ENCODE measurements around the gene PLN. TPM values are rescaled to one million over a fixed set of nuclear protein-coding genes. Genes with fewer than 3 reads are reported as not detected.

PLN gene
- total RNA-seq, 4 donors from 2014 or later = 32.6 to 52.0 (median 47.1) TPM

DNA sequence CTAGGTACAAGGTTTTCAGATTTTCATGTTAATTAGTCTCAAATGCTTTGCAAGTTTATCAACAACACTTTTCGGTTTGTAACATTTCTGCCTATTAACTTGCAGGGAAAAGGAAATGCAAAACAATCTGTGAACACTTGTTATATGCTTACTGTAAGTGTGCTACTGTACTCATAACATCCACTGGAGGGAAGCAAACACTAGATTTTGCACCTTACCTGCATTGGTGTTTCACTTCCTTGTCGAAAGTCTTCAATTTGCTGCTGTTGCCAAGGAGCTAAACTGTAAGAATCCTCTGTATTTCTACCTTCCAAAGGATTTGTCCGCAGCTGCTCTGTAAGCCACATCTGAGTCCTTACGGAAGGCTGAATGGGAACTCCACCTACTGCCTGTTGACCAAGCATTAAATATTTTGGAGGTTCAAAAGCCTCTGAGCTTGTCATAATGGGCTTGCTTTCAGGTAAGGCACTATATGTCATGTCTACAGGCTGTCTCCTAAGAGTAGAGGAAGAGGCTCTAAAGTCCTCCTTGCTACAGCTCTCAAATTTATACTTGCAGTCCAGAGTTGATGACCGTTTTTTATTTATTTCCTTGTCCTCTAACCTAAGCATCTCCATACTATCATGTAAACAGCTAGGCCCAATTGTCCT, 17.3 kb downstream of the PLN start:
- Histone ChIP-seq H3K27ac (no peak overlapping the region), H3K4me3 (no peak overlapping the region), H3K27me3 (no peaks in the 10 kb centered on the region), H3K36me3 (no peaks in the 10 kb centered on the region), H3K4me1 (peaks cover 0 to 4% (median 0%) of the 10 kb centered on the region in 4 donors), H3K9me3 (no peaks in the 10 kb centered on the region)
- WGBS, 2 donors (ENCODE audit: low coverage in 1 of 2) = 49 to 63% methylated on average over 3 to 5 of the region's 5 CpGs
- TF ChIP-seq POLR2A (IDR thresholded peaks at IDR 0.05) (no peak), EP300 (IDR thresholded peaks at IDR 0.05; ENCODE audit: low read depth) (no peak), CTCF (IDR thresholded peaks at IDR 0.05) (peak; percentile 30 to 67 (median 47)), POLR2AphosphoS5 (IDR thresholded peaks at IDR 0.05) (no peak)
- DNase-seq = no peak
- in situ Hi-C loops (cut with MboI; ENCODE audit: low pct_ligation_motif_present in 1 of 4, low pct_unique_long_range_greater_than_20kb in 1 of 4, low sequenced_read_pairs in 3 of 4) = loop anchor here in 3 of 4 donors (10.0 to 25.0 kb wide), 3 partner anchors 59 to 578 kb away; no protein-coding TSS in a partner anchor
- intact Hi-C loops (cut with DNase I; ENCODE audit: low total_unique reads) = no loop called here

DNA sequence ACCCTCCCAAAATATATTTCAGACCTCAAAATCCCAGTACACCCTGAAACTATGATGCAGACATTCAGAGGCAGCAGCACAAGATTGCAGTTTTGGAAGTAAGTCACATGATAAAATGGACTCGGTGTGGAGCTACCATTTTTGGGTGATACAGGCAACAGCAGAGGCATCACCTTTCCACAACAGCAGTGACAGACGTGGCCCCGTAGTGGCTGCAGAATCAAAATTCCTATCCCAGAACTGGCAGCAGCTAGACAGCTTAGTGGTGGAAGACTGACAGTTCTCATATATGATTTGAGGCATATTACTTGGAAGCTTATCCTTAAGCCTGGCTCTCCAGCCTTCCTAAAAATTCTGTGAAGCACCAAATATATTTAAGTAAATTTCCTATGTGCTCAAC, 19.9 kb downstream of the PLN start:
- in situ Hi-C loops (cut with MboI; ENCODE audit: low pct_ligation_motif_present in 1 of 4, low pct_unique_long_range_greater_than_20kb in 1 of 4, low sequenced_read_pairs in 3 of 4) = loop anchor here in 3 of 4 donors (10.0 to 25.0 kb wide), 3 partner anchors 57 to 581 kb away; no protein-coding TSS in a partner anchor
- no peak for DNase-seq
- H3K27me3 ChIP-seq = no peaks in the 10 kb centered on the region
- intact Hi-C loops (cut with DNase I; ENCODE audit: low total_unique reads) = no loop called here
- H3K36me3 ChIP-seq = no peaks in the 10 kb centered on the region
- TF ChIP-seq EP300 (IDR thresholded peaks at IDR 0.05; ENCODE audit: low read depth) (no peak), POLR2AphosphoS5 (IDR thresholded peaks at IDR 0.05) (no peak), POLR2A (IDR thresholded peaks at IDR 0.05) (no peak), CTCF (IDR thresholded peaks at IDR 0.05) (no peak)
- no peaks in the 10 kb centered on the region for H3K9me3 ChIP-seq
- H3K4me1 ChIP-seq = peaks cover 0 to 4% (median 0%) of the 10 kb centered on the region in 4 donors
- WGBS, 2 donors (ENCODE audit: low coverage in 1 of 2) = 89% methylated on average over 3 of the region's 3 CpGs; no CpG with 5 or more reads in 1 of the 2 donors
- no peak overlapping the region for H3K27ac ChIP-seq
- no peak overlapping the region for H3K4me3 ChIP-seq

DNA sequence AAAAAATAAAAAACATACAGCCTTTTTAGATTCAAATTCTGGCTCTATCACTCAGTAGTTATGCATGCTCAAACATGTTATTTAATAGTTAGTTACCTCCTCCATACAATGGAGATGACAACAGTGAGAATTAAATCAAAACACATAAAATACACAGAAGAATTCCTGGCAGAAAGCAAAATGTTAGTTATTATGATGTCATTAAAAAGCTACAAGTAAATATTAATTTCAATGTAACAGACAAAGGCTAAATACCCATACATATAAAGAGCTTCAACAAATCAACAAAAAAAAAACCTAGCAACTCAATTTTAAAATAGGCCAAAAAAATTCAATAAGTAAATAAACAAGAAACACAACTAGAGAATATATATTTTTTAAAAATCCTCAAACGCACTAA, 21.4 kb downstream of the PLN start:
- intact Hi-C loops (cut with DNase I; ENCODE audit: low total_unique reads) = no loop called here
- WGBS, 2 donors (ENCODE audit: low coverage in 1 of 2) = 88 to 95% methylated on average over 1 of the region's 1 CpG
- H3K27ac ChIP-seq = no peak overlapping the region
- no peak for TF ChIP-seq CTCF (IDR thresholded peaks at IDR 0.05)
- H3K9me3 ChIP-seq = peaks cover 10 to 13% of the 10 kb centered on the region in 2 donors
- H3K27me3 ChIP-seq = no peaks in the 10 kb centered on the region
- H3K36me3 ChIP-seq = no peaks in the 10 kb centered on the region
- H3K4me3 ChIP-seq = no peak overlapping the region
- DNase-seq = no peak
- H3K4me1 ChIP-seq = peaks cover 0 to 4% (median 0%) of the 10 kb centered on the region in 4 donors
- in situ Hi-C loops (cut with MboI; ENCODE audit: low pct_ligation_motif_present in 1 of 4, low pct_unique_long_range_greater_than_20kb in 1 of 4, low sequenced_read_pairs in 3 of 4) = loop anchor here in 3 of 4 donors (10.0 to 25.0 kb wide), 3 partner anchors 55 to 582 kb away; no protein-coding TSS in a partner anchor

GRCh38 chr6:118571121-118571520, 23.0 kb downstream of the PLN start:
- Histone ChIP-seq H3K36me3 (no peaks in the 10 kb centered on the region), H3K4me3 (no peak overlapping the region), H3K9me3 (peaks cover 18 to 19% of the 10 kb centered on the region in 2 donors), H3K27ac (no peak overlapping the region), H3K27me3 (no peaks in the 10 kb centered on the region), H3K4me1 (peaks cover 0 to 4% (median 0%) of the 10 kb centered on the region in 4 donors)
- 90 to 92% methylated on average over 2 of the region's 2 CpGs for whole genome bisulfite sequencing, 2 donors (ENCODE audit: low coverage in 1 of 2)
- TF ChIP-seq EP300 (IDR thresholded peaks at IDR 0.05; ENCODE audit: low read depth) (no peak), CTCF (IDR thresholded peaks at IDR 0.05) (no peak), POLR2A (IDR thresholded peaks at IDR 0.05) (no peak), POLR2AphosphoS5 (IDR thresholded peaks at IDR 0.05) (no peak)
- intact Hi-C loops (cut with DNase I; ENCODE audit: low total_unique reads) = no loop called here
- DNase-seq = no peak
- in situ Hi-C loops (cut with MboI; ENCODE audit: low pct_ligation_motif_present in 1 of 4, low pct_unique_long_range_greater_than_20kb in 1 of 4, low sequenced_read_pairs in 3 of 4) = loop anchor here in 2 of 4 donors (25.0 kb wide), 2 partner anchors 216 to 584 kb away; no protein-coding TSS in a partner anchor
